ENCODE results near the gene NOM1.
"Not testable (repeated sequence)": the region's sequence is repeated elsewhere in the genome, so short reads cannot be mapped to it uniquely, and the experiment has no call there.

The NOM1 gene

GRCh38 chr7:156941393-156942182, 7.9 kb upstream of the NOM1 start:
- DNase-seq: no peak

DNA sequence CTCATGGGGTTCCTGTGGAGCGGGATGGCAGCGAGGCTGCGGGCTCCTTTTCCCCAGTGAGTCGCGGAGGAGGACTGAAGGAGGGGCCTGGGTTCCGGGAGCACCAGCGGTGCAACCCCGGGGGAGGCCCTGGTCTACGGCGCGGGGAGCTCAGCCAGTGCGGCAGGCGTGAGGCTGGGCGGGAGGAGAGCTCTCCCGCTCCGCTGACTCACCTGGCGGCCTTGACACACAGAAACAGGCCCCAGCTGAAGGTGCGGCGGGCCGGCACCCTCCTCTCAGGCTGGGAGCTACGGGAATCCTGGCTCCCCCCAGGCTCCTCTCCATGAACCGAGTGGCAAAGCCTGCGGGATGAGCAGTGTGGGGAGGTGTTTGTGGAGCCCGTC, 6.8 kb upstream of the NOM1 start:
- peak; percentile 36 for DNase-seq

DNA sequence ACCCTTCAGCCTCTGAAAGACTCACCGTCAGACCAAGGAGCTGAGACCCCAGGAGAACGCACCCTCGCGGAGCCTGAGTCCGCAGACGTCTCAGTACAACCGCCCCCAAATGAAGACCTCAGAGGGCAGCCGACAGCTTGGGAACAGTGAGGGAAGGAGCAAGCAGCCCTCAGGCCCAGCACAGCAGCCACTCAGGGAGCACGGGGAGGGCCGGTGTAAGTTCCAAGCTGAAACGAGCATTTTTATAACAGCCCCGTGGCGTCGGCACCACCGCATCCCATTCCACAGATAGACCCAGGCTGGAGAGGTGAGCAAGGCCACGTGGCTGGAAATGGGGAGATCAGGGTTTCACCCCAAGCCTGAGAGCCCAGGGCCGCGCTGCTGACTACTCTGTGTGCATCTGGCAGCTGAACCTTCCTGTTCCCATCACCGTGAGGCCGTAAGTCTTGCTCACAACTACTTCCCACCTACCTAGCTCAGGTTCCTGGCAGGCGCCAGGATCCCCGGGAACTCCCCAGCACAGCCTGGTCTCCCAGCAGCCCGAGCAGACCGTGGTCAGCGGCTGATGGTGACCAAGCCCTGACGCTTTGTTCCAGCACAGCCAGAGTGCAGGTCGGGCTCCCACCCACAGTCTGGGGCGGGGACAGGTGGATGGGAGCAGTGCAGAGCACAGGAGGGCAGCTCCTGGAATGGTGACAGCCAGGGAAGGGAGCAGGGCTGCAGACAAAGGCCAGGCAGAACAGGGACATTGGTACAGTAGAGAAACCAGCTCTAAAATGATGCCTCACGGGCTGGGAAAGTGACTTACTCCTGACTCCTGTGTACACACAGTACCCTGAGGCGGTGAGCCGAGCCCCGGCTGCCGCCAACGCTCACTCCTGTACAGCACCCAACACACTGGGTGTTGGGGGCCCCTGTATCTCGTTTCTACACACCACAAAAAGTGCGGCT, 6.1 kb upstream of the NOM1 start:
- DNase-seq: no peak

GRCh38 chr7:156944876-156945275, 4.6 kb upstream of the NOM1 start:
- DNase-seq: no peak

GRCh38 chr7:156947120-156947843, 2.2 kb upstream of the NOM1 start:
- DNase-seq: no peak

DNA sequence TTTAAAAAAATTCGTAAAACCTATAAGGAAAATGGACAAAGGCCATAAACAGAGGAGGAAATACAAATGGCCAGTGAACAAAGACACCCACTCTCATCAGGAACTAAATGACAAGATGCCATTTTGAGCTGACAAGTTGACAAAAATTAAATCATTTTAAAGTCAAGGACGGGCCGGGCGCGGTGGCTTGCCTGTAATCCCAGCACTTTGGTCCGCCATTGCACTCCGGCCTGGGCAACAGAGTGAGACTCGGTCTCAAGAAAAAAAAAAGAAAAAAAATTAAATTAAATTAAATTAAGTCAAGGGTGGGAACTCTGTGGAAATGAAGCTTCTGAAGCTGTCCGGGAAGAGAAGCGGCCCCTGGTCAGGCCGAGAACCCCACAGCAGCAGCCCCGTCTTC, 1.2 kb upstream of the NOM1 start:
- no peak for DNase-seq

DNA sequence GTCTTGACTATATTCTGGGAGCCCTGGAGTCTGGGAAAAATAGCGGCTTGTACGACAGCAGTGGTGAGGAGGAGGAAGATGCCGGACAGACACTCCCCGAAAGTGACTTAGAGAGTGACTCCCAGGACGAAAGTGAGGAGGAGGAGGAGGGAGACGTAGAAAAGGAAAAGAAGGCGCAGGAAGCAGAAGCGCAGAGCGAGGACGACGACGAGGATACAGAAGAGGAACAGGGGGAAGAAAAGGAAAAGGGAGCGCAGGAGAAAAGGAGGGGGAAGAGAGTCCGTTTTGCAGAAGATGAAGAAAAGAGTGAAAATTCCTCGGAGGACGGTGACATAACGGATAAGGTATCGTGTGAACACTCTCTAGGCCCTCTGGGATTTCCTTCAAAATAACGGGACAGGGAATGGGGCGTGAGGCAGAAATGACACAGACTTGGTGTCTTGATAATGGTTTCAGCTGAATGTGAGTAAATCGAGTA, 908 bp downstream of the NOM1 start:
- DNase-seq: no peak

- DNase-seq: not testable (repeated sequence)
These were observed 3.7 kb downstream of the NOM1 start for GRCh38 chr7:156953215-156953614.

DNA sequence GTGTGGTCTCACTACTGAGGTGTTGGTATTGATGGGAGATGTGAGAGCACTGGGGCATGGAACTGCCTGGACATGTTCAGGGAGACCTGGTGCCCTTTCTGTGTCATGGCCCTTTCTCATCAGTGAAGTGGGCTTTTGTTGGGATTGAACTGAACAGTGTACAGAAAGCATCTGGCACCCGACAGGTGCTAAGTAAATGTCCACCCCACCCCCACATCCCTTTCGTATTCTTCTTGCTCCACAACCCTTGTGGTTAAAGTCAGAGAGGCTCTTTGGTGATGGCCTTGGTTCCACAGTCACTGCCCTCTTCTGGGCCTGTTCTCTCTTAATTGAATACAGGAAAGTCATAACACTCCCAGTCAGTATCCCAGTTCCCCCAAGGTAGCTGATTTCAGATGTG, 5.4 kb downstream of the NOM1 start:
- no peak for DNase-seq

DNA sequence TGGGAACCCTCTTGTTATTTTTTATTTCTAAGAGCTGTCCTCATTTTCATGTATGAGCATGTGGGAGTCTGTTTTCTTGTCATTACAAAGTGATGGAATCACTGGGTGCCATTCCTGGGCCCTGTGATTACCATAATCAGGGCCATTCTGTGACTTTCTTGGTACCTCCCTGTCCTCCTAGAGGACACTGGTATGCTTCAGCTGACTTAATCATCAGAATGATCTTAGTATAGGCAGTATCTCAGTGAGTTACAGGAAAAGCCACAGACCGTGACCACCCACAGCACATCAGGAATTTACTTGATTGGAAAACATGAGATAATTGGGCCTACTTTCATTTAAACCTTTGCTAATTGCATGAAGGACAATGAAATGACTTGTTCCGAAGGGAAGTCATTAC, 7.2 kb downstream of the NOM1 start:
- DNase-seq: no peak

DNA sequence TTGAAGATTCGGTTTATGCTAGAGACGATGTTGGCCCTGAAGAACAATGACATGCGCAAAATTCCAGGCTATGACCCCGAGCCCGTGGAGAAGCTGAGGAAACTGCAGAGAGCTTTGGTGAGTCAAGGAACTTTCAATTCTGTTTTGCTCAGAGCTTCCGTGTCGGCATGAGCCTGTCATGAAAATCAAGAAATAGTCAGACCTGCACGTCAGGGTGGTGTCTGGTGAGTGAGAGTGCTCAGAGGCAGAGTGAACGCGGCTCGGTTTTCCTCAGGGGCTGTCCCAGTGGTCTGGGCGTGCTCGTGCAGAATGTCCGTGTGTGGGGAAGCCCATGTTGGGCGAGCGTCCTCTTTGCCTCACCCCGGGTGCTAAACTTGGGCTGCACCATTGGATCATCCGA, 12.6 kb downstream of the NOM1 start:
- DNase-seq: no peak

DNA sequence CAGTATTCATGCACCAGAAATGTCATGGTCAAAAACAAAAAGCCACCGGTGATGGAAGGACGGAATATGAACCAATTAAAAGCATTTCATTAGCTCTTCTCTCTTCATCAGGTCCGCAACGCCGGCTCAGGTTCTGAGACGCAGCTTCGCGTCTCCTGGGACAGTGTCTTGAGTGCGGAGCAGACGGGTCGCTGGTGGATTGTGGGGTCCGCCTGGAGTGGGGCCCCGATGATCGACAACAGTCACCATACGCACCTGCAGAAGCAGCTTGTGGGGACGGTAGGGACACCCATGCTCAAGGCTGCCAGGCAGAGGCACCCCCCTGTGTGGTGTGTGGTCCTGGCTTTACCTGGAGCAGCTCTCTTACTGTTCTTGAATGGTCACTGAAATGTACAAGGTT, 13.4 kb downstream of the NOM1 start:
- DNase-seq: no peak

DNA sequence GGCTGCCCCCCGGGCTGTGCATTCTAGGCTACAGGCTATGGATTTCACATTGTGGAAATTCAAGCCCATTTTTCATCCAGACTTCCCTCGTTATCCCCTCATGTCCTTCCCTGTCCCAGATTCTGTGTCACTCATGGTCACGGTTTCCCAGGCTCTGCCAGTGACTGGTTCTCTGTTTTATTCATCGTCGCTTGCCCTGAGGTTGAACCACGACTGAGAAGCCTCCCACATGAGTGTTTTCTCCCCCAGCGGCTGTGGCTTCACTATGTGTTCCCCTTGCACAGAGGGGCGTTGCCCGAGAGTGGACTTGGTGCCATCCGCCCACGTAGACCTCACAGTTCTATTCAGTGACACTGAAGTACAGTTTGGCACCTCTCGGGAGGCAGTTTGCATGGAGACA, 14.0 kb downstream of the NOM1 start:
- no peak for DNase-seq

- DNase-seq: no peak
These were observed 15.5 kb downstream of the NOM1 start for GRCh38 chr7:156964971-156965370.

DNA sequence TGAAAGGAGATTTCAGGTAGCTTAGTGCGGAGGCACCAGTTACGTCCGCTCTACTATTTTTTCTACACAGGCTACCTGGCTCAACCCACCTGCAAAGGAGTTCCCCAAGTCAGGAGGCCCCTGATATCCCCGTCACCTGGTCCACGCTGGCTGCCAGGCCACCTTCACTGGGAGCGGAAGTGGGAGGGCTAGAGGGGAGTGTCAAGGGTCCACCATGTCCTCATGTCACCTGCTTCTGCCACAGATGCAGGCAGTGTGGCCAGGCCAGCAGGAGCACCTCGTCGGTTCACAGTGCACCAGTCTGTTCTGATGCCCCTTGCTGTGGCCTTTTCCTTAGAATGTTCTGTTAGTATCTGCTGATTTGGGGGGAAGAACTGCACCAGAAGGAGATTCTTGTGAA, 16.9 kb downstream of the NOM1 start:
- DNase-seq: no peak

GRCh38 chr7:156968183-156968582, 18.7 kb downstream of the NOM1 start:
- no peak for DNase-seq

GRCh38 chr7:156969972-156970420, 20.5 kb downstream of the NOM1 start:
- DNase-seq: no peak

GRCh38 chr7:156975620-156976019, 26.1 kb downstream of the NOM1 start:
- DNase-seq: no peak

DNA sequence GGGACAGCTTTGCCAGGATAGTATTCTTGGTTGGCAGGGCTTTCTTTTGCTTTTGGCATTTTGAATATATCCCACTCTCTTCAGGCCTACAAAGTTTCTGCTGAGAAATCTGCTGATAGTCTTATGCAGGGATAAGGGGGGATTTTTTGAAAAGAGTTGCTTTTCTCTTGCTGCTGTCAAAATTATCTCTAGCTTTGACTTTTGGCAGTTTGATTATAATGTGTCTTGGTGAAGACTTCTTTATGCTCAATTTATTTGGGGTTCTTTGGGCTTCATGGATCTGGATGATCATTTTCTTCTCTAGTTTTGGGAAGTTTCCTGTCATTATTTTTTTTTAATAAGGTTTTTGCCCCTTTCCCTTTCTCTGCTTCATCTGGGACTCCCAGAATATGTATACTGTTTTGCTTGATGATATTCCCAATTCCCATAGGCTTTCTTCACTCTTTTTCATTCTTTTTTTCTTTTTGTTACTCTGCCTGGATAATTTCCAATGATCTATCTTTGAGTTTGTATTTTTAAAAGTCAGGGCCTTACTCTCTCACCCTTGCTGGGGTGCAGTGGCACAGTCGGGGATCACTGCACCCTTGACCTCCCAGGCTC, 29.6 kb downstream of the NOM1 start:
- no peak for DNase-seq

DNA sequence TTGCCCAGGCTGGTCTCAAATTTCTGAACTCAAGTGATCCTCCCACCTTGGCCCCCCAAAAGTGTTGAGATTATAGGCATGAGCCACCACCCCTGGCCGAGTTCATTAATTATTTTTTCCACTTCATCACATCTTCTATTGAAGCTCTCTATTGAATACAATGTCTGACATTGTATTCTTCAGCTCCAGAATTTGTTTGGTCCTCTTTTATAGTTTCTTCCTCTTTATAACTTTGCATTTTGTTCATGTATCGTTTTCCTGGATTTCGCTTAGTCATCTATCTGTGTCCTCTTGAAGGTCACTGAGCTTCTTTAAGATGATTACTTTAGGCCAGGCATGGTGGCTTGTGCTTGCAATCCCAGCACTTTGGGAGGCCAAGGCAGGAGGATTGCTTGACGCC, 30.2 kb downstream of the NOM1 start:
- DNase-seq: no peak

GRCh38 chr7:156984174-156984891, 34.8 kb downstream of the NOM1 start:
- DNase-seq: no peak
